DMS114 treated with DMSO at 0.1 percent for 48 hours (cell line): ENCODE data around the gene OTOP3.
A peak's percentile ranks its signal among the peaks of the same experiment; 100 is the strongest.

Experiments used
- DNase-seq: peaks from one replicate; lab custom pipeline; 2025; ENCODE audit not compliant: unreplicated experiment; lab: John Stamatoyannopoulos, UW

The OTOP3 gene

GRCh38 chr17:74938194-74938950 lies 2.7 kb downstream of the OTOP3 start:
- no peak for DNase-seq

DNA sequence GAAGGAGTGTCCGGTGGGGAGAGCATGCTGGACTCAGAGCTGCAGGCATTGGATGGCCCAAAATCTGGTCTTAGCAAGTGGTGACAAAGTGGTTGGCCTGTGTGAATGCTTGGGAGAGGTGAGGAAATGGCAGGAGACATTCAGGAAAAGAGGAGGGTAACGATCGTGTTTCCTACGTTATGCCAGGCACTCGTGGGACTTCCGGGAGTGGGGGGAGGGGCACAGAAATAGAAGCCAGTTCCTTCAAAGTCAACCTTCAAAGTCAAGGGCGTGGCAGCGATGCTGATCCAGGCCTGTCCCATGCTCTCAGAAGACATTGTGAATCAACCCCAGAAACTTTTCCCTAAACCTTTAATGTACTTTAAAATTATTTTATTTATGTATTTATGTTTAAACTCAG lies 3.8 kb downstream of the OTOP3 start:
- DNase-seq: no peak

DNA sequence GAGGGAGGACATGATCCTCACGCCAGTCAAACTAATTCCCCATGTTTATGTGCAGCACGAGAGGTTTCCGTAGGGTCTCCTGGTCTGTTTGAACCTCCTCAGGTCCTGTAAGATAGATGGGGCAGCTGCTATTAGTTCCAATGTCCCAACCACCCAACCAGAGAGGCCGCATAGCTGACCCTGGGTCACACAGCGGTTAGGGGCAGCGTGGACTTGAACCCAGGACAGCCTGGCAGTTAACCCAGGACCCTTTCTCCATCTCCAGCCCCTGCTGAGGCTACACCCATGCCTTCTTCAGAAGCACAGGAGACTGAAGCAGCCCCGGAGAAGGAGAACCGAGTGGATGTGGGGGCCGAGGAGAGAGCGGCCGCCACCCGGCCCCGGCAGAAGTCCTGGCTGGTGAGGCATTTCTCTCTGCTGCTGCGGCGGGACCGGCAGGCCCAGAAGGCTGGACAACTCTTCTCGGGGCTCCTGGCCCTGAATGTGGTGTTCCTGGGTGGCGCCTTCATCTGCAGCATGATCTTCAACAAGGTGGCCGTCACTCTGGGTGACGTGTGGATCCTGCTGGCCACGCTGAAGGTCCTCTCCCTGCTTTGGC lies 5.5 kb downstream of the OTOP3 start:
- no peak for DNase-seq

GRCh38 chr17:74943808-74944522 lies 8.3 kb downstream of the OTOP3 start:
- DNase-seq: no peak

GRCh38 chr17:74945543-74945942 lies 9.8 kb downstream of the OTOP3 start:
- DNase-seq: no peak

DNA sequence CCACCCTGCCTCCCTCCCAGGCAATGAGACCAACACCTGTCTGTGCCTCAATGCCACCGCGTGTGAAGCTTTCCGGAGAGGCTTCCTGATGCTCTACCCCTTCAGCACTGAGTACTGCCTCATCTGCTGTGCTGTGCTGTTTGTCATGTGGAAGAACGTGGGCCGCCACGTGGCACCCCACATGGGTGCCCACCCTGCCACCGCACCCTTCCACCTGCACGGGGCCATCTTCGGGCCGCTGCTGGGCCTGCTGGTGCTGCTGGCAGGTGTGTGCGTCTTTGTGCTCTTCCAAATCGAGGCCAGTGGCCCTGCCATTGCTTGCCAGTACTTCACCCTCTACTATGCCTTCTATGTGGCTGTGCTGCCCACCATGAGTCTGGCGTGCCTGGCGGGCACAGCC lies 10.9 kb downstream of the OTOP3 start:
- no peak for DNase-seq

- no peak for DNase-seq
Measured at GRCh38 chr17:74947041-74947754, 11.5 kb downstream of the OTOP3 start.

GRCh38 chr17:74949455-74950115 lies 13.9 kb downstream of the OTOP3 start:
- DNase-seq: no peak

DNA sequence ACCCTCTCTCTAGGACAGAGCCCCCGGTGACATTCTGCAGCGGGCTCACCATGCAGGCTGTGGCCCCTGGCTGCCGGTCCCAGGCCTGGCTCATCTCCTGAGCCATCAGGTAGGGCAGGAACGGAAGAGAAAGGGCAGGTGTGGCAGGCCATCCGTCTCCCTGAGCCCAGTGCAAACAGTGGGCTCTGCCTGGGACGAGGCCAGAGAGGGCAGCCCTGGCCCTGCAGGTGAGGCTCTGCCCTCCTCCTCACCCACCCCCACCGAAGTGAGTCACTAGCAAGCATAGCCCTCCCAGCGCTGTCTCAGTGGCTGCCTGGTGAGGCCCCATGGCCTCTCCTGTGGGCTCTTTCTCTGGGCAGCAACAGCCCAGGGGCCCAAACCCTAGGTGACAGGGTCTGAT lies 14.5 kb downstream of the OTOP3 start:
- DNase-seq: no peak

GRCh38 chr17:74951065-74951464 lies 15.4 kb downstream of the OTOP3 start:
- no peak for DNase-seq

GRCh38 chr17:74951680-74952421 lies 16.2 kb downstream of the OTOP3 start:
- no peak for DNase-seq

DNA sequence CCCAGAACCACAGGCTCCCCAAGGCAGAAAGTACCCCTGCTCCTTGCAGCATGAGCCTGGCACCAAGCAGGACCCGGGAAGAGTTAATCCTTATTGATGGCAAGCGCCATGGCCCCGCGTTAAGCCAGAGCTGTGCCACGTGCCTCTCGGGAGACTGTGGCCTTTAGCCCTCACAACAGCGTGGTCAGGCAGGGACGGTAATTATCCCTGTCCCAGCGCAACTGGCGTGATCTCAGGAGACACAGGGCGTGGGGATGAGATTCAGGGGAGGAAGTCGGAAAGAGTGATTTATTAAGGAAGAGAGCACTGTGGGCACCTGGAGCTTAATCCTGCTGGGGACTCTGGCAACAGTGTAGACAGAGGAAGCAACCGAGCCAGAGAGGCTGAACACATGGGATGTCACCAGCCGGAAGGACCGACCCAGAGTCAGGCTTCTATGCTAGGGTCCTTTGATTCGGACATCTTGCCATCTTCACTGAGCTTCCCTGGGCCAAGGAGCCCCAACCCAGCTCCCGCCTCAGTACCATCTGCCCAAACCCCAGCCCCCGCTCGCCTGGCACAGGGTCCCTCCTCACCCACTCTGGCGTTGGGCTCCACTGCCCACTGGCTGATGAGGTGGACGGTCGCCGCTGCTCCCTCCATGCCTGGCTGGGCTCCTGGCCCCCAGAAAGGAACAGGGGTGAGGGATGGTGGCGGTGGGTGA lies 16.9 kb downstream of the OTOP3 start:
- DNase-seq: no peak

GRCh38 chr17:74953134-74953687 lies 17.5 kb downstream of the OTOP3 start:
- DNase-seq: no peak

DNA sequence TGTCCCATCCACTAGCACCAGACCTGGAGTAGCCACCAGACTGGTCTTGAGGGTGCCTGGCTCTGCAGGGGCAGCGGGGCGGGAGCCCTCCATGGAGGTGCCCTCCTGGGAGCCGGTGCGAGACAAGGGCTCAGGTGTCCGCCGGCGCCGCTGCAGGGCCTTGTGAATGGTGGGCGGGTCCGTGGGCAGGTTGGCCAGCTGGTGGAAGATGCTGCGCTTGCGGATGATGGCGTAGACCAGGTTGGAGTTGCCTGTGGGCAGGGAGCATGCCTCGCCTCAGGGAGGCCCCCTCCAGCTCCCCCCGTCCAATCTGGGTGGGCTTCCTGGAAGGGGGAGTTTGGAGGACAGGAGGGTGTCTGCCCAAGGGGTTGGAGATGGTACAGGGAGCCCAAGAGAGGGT lies 18.4 kb downstream of the OTOP3 start:
- DNase-seq: no peak

DNA sequence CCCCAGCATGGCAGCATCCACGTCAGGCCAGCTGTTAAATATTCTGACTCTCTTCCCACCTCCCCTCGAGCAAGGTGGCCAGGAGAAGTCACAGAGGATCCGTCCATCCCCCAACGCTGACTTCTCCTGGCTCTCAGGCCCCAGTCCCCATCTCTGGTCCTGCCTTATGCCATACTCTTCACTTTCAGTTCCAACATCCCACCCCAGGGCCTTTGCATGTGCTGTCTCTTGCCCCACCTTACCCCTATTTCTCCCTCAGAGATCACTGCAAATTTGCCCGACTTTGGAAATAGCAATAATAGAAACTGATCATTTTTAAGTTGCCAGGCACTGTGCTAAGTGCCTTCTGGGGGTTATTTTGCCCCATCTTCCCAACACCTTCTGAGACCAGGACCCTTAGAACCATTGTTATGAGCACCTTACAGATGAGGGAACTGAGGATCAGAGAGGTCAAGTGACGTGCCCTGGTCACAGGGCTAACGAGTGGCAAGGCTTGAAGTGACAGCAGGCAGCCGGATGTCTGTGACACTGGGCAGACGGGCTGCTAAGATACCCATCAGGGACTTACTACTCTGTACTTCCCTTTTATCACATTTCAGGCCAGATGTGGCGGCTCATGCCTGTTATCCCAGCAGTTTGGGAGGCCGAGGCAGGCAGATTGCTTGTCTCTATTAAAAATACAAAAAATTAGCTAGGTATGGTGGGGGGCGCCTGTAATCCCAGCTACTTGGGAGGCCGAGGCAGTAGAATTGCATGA lies 19.1 kb downstream of the OTOP3 start:
- no peak for DNase-seq

DNA sequence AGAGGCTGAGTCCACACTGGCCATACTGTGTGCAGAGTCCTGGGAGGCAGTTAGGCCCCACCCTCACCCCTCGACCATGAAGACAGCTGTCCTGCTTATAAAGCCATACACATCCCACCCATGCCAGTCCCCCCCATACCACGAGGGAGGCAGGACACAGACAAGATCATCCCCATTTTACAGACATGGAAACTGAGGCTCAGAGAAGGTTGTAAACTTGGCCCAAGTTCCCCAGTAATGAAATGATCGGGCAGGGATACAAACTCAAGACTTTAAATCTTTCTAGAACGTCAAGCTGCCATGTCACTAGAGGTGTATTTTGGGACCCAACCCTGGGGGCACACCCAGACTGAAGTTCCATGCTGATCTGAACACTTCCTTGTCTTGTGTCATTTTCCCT lies 20.4 kb downstream of the OTOP3 start:
- DNase-seq: no peak

DNA sequence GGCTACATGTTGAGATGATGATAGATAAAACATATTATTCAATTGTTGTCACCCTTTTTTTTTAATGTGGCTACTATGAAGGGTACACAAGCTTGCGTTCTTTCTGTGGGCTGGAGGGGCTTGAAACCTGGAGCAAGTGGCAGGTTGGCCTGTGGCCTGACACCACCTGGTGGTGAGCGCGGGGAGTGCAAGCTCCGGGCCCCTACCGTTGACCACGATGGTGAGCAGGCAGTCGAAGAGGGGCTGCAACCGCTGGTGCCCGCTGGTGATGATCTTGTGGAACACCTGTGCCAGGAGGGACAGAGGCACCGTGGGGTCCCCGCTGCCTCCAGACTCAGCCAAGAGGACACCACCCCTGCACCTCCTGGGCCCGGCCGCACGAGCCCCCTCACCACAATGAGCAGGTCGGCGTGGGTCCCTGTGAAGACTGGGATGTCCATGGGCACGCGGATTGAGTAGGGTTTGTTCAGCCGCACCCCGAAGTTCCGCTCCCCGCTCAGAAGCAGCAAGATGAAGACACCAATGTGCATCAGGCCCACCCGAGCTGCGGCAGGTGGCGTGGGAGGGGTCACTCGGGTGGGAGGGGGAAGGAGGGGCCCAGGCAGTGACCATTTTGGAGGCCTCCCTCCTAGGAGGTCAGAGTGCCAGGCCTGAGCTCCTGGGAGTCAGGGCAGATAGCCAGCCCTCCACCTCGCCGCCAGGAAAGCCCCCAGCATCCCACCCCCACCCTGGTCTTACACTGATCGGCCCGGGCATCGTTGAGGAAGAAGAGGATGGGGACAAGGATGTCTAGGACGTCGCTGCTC lies 22.4 kb downstream of the OTOP3 start:
- peak; percentile 64 for DNase-seq
